OCI-LY7 (cell line): ENCODE data around the gene ZNF609. TPM values are rescaled to one million over a fixed set of nuclear protein-coding genes. Genes with fewer than 3 reads are reported as not detected.

Source experiments
- BruUV-seq: library from RNA; stranded (reverse); fragments of 400-500 nt; replicated peaks from 2 replicates; lab custom pipeline; 2021; lab: Mats Ljungman, UMichigan
- CTCF ChIA-PET: fragments of 300-600 bp; sonication (Branson Sonifier 250); formaldehyde crosslinking; loops from one replicate; lab custom pipeline; 2022; ENCODE audit warnings: antibody characterized with exemption; ENCODE audit not compliant: unreplicated experiment; lab: Charles Lee
- POLR2A ChIA-PET: fragments of 300-600 bp; sonication (Branson Sonifier 250); formaldehyde crosslinking; loops from one replicate; lab custom pipeline; 2022; ENCODE audit warnings: antibody characterized with exemption; lab: Charles Lee
- DNase-seq: peaks from one replicate; pipeline ENCODE4 v3.0.0-alpha.2; 2015; ENCODE audit warnings: low spot score
- H2AFZ ChIP-seq: fragments of 200-600 bp; sonication (generic), shearing (Covaris generic); 2 replicates; pipeline ENCODE4 v1.6.1; 2014; ENCODE audit warnings: mild to moderate bottlenecking, antibody characterized with exemption, low read length, moderate library complexity
- H3K27ac ChIP-seq: fragments of 200-600 bp; sonication (generic); 2 replicates; pipeline ENCODE4 v1.5.1; 2014; ENCODE audit warnings: mixed run types, low read depth, mild to moderate bottlenecking, moderate library complexity, low read length, inconsistent platforms; ENCODE audit not compliant: poor library complexity, severe bottlenecking
- H3K36me3 ChIP-seq: fragments of 200-600 bp; sonication (generic); 2 replicates; pipeline ENCODE4 v1.6.1; 2014; ENCODE audit warnings: mild to moderate bottlenecking, antibody characterized with exemption, low read length, moderate library complexity, mixed read lengths; ENCODE audit not compliant: insufficient read depth
- H3K4me1 ChIP-seq: fragments of 200-600 bp; sonication (generic); 2 replicates; pipeline ENCODE4 v1.5.1; 2014; ENCODE audit warnings: mild to moderate bottlenecking, low read length; ENCODE audit not compliant: insufficient read depth, poor library complexity, severe bottlenecking
- H3K4me2 ChIP-seq: fragments of 200-600 bp; sonication (generic); 2 replicates; pipeline ENCODE4 v1.6.1; 2014; ENCODE audit warnings: mild to moderate bottlenecking, low read length
- H3K4me3 ChIP-seq: fragments of 200-600 bp; sonication (generic); 2 replicates; pipeline ENCODE4 v1.5.1; 2014; ENCODE audit warnings: mild to moderate bottlenecking, low read depth, low read length; ENCODE audit not compliant: poor library complexity, severe bottlenecking
- H3K79me2 ChIP-seq: fragments of 200-600 bp; sonication (generic); 2 replicates; pipeline ENCODE4 v1.6.1; 2016; ENCODE audit warnings: low read depth, mild to moderate bottlenecking, low read length, moderate library complexity, mixed read lengths; ENCODE audit not compliant: insufficient read depth
- H3K9me2 ChIP-seq: fragments of 200-600 bp; sonication (generic); 2 replicates; pipeline ENCODE4 v1.6.1; 2016; ENCODE audit warnings: mild to moderate bottlenecking, low read length, mixed read lengths; ENCODE audit not compliant: insufficient read depth
- H3K9me3 ChIP-seq: fragments of 200-600 bp; sonication (generic); 2 replicates; pipeline ENCODE4 v1.6.1; 2014; ENCODE audit warnings: mild to moderate bottlenecking, mixed run types, low read length, mixed read lengths
- H4K20me1 ChIP-seq: fragments of 200-600 bp; sonication (generic); 2 replicates; pipeline ENCODE4 v1.6.1; 2014; ENCODE audit warnings: mild to moderate bottlenecking, antibody characterized with exemption, low read length, moderate library complexity, mixed read lengths; ENCODE audit not compliant: insufficient read depth
- EZH2phosphoT487 ChIP-seq: fragments of 200-600 bp; sonication (generic); IDR thresholded peaks from 2 replicates; pipeline ENCODE4 v1.6.1; 2018; ENCODE audit warnings: low read depth, borderline replicate concordance, mild to moderate bottlenecking, mixed run types, antibody characterized with exemption, low read length, moderate library complexity, mixed read lengths
- intact Hi-C: fragments of 100-400 bp; cut with micrococcal nuclease; formaldehyde crosslinking; loops from one replicate; pipeline ENCODE4 v1.10.0; 2022; ENCODE audit not compliant: unreplicated experiment
- total RNA-seq, 2 experiments: library from RNA; depleted of rRNA in 1 of 2; stranded (reverse); fragments of >200 nt in 1 of 2; shearing (Covaris generic) in 1 of 2; gene quantifications; 2 replicates each; pipeline ENCODE4 v1.2.3, GENCODE V29; 2014 to 2022
- TF ChIP-seq, protein P1 (sequence below): fragments of 200-600 bp; sonication (generic); conservative IDR thresholded peaks from 2 replicates; pipeline ENCODE4 v1.5.1; 2014; ENCODE audit warnings: mild to moderate bottlenecking, antibody characterized with exemption, low read length, moderate library complexity, mixed read lengths

The ZNF609 gene
- total RNA-seq, 2 experiments from 2014 or later, result 17.2 to 35.1 TPM

DNA sequence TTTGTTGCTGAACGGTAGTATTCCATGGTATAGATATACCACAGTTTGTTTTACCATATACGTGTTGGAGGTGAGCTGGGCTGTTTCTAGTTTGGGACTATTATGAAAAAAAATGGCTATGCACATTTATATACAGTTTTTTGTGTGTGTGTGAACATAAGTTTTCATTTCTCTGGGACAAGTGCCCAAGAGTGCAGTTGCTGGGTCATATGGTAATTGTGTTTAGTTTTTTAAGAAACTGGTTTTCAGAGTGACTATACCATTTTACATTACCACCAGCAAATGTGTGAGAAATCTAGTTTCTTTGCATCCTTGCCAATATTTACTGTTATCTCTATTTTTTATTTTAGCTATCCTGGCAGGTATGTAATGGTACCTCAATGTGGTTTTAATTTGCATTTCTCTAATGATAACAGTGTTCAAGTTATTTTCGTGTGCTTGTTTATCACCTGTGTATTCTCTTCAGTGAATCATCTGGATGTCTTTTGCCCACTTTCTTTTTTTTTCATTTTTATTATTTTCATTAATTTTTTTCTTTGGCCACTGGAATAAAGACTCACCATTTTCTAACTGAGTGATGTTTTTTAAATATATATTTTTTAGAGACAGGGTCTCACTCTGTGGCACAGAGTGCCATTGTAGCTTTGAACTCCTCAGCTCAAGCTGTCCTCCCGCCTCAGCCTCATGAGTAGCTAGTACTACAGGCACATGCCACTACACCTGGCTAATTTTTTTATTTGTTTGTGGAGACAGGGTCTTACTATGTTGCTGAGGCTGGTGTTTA, 75.3 kb downstream of the ZNF609 start:
- Histone ChIP-seq H3K27ac (no peak overlapping the region), H4K20me1 (peaks cover 9% of the 10 kb centered on the region), H3K4me1 (peaks cover 15% of the 10 kb centered on the region), H3K4me3 (no peak overlapping the region), H3K4me2 (no peak overlapping the region), H3K36me3 (no peaks in the 10 kb centered on the region; the same call in 1 of the 2 replicates), H3K9me2 (no peaks in the 10 kb centered on the region), H2AFZ (no peak overlapping the region), H3K79me2 (peaks cover 18% of the 10 kb centered on the region; the same call in 1 of the 2 replicates), H3K9me3 (no peaks in the 10 kb centered on the region)
- CTCF ChIA-PET, result no interaction called here
- no peak for DNase-seq
- TF ChIP-seq EZH2phosphoT487, result no peak
- TF ChIP-seq, protein P1, sequence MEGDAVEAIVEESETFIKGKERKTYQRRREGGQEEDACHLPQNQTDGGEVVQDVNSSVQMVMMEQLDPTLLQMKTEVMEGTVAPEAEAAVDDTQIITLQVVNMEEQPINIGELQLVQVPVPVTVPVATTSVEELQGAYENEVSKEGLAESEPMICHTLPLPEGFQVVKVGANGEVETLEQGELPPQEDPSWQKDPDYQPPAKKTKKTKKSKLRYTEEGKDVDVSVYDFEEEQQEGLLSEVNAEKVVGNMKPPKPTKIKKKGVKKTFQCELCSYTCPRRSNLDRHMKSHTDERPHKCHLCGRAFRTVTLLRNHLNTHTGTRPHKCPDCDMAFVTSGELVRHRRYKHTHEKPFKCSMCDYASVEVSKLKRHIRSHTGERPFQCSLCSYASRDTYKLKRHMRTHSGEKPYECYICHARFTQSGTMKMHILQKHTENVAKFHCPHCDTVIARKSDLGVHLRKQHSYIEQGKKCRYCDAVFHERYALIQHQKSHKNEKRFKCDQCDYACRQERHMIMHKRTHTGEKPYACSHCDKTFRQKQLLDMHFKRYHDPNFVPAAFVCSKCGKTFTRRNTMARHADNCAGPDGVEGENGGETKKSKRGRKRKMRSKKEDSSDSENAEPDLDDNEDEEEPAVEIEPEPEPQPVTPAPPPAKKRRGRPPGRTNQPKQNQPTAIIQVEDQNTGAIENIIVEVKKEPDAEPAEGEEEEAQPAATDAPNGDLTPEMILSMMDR, result no peak
- intact Hi-C loops, result no loop called here
- POLR2A ChIA-PET, result interaction anchor here (0.7 kb wide), 1 partner anchor 14 kb away, joined by 3 read pairs; no protein-coding TSS in a partner anchor
- no TSS peak for BruUV-seq

DNA sequence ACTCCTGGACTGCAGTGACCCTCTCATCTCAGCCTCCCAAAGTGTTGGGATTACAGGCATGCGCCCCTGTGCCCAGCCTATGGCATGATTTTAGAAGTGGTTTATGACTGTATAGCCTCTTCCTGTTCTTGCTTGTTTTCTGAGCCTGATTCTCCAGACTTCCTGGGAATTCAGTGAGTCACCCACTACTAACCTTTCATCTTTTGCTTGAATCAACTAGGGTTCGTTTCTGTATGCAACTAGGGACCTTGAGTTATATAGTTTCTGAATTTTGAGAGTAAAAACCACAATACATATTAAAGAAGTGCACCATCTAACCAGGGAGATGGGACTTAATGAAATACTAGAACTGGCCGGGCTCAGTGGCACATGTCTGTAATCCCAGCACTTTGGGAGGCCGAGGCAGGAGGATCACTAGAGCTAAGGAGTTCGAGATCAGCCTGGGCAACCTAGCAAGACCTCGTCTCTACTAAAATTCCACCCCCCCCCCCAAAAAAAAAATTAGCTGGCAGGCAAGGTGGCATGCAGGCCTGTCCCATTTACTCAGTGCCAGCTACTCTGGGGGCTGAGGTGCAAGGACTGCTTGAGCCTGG, 76.0 kb downstream of the ZNF609 start:
- intact Hi-C loops, result no loop called here

More for the DNA sequence above, 76.0 kb downstream of the ZNF609 start:
- H4K20me1 ChIP-seq, result peaks cover 5% of the 10 kb centered on the region
- H3K36me3 ChIP-seq, result no peaks in the 10 kb centered on the region; the same call in 1 of the 2 replicates
- H3K4me2 ChIP-seq, result no peak overlapping the region
- H3K9me2 ChIP-seq, result no peaks in the 10 kb centered on the region
- CTCF ChIA-PET, result no interaction called here
- no peak overlapping the region for H2AFZ ChIP-seq
- H3K4me3 ChIP-seq, result no peak overlapping the region
- no peak overlapping the region for H3K27ac ChIP-seq
- peaks cover 18% of the 10 kb centered on the region; the same call in 1 of the 2 replicates for H3K79me2 ChIP-seq
- TF ChIP-seq, protein P1, result no peak
- no peak for TF ChIP-seq EZH2phosphoT487
- H3K4me1 ChIP-seq, result peaks cover 15% of the 10 kb centered on the region
- POLR2A ChIA-PET, result interaction anchor here (0.6 kb wide), 1 partner anchor 14 kb away, joined by 3 read pairs; no protein-coding TSS in a partner anchor
- no peaks in the 10 kb centered on the region for H3K9me3 ChIP-seq
- no peak for DNase-seq
- BruUV-seq, result no TSS peak
